Esophagus squamous epithelium (tissue), 5 donors: ENCODE results near the gene CD46. TPM values are rescaled to one million over a fixed set of nuclear protein-coding genes. Genes with fewer than 3 reads are reported as not detected.

ENCODE experiments used
- DNase-seq: peaks from one replicate; lab custom pipeline; 2025; lab: John Stamatoyannopoulos, UW
- H3K27ac ChIP-seq, 4 donors: fragments of 200-600 bp; sonication (generic); one replicate each; pipeline ENCODE4 v1.5.1; 2016 to 2019; ENCODE audit warnings: mild to moderate bottlenecking in 1 of 4
- H3K27me3 ChIP-seq, 4 donors: fragments of 200-600 bp; sonication (generic); 1 replicate in 3 of 4; 2 replicates in 1 of 4; pipeline versions ENCODE4 v1.5.1 to v1.6.0; 2017 to 2021; ENCODE audit warnings: antibody characterized with exemption in 1 of 4
- H3K36me3 ChIP-seq, 3 donors: fragments of 200-600 bp; sonication (generic); one replicate each; pipeline ENCODE4 v1.5.1; 2016 to 2019
- H3K4me1 ChIP-seq, 3 donors: fragments of 200-600 bp; sonication (generic); one replicate each; pipeline ENCODE4 v1.5.1; 2017 to 2019
- H3K4me3 ChIP-seq, 4 donors: fragments of 200-600 bp; sonication (generic); 1 replicate in 3 of 4; 2 replicates in 1 of 4; pipeline ENCODE4 v1.5.1; 2016 to 2019; ENCODE audit warnings: mild to moderate bottlenecking in 2 of 4, moderate library complexity in 1 of 4
- H3K9me3 ChIP-seq, 3 donors: fragments of 200-600 bp; sonication (generic); one replicate each; pipeline ENCODE4 v1.5.1; 2016 to 2019
- CTCF ChIP-seq, 6 experiments: fragments of 450-650 bp in 4 of 6; fragments of 200-600 bp in 2 of 6; sonication (generic) in 2 of 6; IDR thresholded peaks; one replicate each; pipeline ENCODE4 v1.5.1; 2016 to 2019; ENCODE audit warnings: antibody characterized with exemption in 6 of 6, mild to moderate bottlenecking in 4 of 6, moderate library complexity in 4 of 6
- POLR2A ChIP-seq, 4 donors: fragments of 450-650 bp; IDR thresholded peaks; one replicate each; pipeline ENCODE4 v1.6.1; 2017; ENCODE audit warnings: antibody characterized with exemption in 4 of 4, mild to moderate bottlenecking in 4 of 4, moderate library complexity in 3 of 4
- WGBS, 2 donors: methylation state at CpG; one replicate each; pipeline ENCODE4 v1.1.5; 2018; 5-methylcytosine and 5-hydroxymethylcytosine counted together
- intact Hi-C: fragments of 100-400 bp; cut with DNase I; formaldehyde crosslinking; loops from one replicate; pipeline ENCODE4 v1.15.0; 2022
- total RNA-seq, 4 donors: library from RNA; depleted of rRNA; stranded (reverse); fragments of >200 nt; gene quantifications; one replicate each; pipeline ENCODE4 v1.1.0, GENCODE V29; 2016
- donor health status: DM: yes; HTN: yes; CAD: no.

Gene CD46
- total RNA-seq, 4 donors from 2014 or later: 131 to 191 (median 157) TPM

GRCh38 chr1:207825409-207825695 is 73.5 kb downstream of the CD46 start:
- peak overlapping the region in 3 of 4 donors; percentile 25 to 75 (median 33) for H3K4me3 ChIP-seq
- no peaks in the 10 kb centered on the region for H3K9me3 ChIP-seq
- TF ChIP-seq POLR2A (IDR thresholded peaks at IDR 0.05): no peak
- no peak for TF ChIP-seq CTCF (IDR thresholded peaks at IDR 0.05)
- DNase-seq: no peak
- 36 to 66% methylated on average over 1 to 2 of the region's 2 CpGs for WGBS, 2 donors
- peaks cover 35 to 95% (median 63%) of the 10 kb centered on the region in 3 donors for H3K4me1 ChIP-seq
- peak overlapping the region; percentile 90 to 98 (median 96) for H3K27ac ChIP-seq
- no peaks in the 10 kb centered on the region for H3K27me3 ChIP-seq
- peaks cover 0 to 16% (median 0%) of the 10 kb centered on the region in 3 donors for H3K36me3 ChIP-seq
- intact Hi-C loops: loop anchor here (5.0 to 10.0 kb wide), 2 partner anchors 42 to 139 kb away; no protein-coding TSS in a partner anchor

- 8 to 10% methylated on average over 15 to 18 of the region's 18 CpGs for WGBS, 2 donors
- Histone ChIP-seq H3K9me3 (no peaks in the 10 kb centered on the region), H3K4me1 (peaks cover 38 to 95% (median 69%) of the 10 kb centered on the region in 3 donors), H3K4me3 (peak overlapping the region; percentile 8 to 75 (median 29)), H3K27ac (peak overlapping the region; percentile 90 to 98 (median 96)), H3K27me3 (no peaks in the 10 kb centered on the region), H3K36me3 (peaks cover 0 to 10% (median 0%) of the 10 kb centered on the region in 3 donors)
- TF ChIP-seq POLR2A (IDR thresholded peaks at IDR 0.05): peak in 1 of 4 donors; percentile 55
- TF ChIP-seq CTCF (IDR thresholded peaks at IDR 0.05): no peak
- DNase-seq: peak; percentile 72
- intact Hi-C loops: loop anchor here (5.0 to 10.0 kb wide), 2 partner anchors 41 to 139 kb away; no protein-coding TSS in a partner anchor
Measured at GRCh38 chr1:207825719-207826556, 74.1 kb downstream of the CD46 start.

DNA sequence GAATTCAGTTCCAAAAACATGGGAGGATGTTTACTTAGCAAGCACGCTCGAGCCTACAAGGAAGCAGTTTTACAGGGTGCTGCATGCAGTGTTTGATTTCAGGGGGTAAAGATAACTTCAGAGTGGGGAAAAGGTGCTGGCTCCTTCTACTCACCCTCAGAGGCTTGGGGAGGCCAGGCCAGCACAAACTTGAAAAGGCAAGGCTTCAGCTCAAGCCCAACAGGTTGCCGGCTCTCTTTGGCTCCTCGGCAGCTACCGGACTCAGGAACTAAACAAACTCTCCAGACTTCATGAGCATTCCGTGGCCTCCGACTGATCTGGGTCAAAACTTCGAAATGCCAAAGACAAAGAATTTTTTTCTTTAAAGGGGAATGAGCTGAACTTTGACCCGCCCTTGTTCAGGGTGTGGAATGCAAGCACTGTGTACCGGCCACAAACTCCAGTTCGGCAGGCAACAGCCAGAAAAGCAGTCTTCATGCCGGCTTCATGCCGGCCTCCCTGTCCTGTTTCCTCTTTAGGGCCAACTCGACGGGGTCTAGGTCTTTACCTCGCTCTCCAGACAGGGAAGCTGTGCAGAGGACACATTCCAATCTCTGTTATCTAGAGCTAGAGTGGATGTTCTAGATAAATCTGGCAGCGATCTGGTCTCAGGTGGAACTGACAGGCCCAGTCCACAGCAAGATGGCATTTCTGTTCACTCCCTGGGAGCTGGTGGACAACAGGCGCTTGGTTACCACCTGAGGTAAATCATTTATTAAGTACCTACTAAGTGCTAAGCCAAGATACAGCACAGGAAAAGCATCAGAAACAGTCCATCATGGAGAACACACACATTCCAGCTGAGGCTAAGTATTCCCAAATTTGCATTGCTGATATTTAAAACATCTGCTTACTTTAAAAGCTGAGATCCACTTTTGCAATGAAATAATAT is 75.0 kb downstream of the CD46 start:
- peaks cover 0 to 3% (median 0%) of the 10 kb centered on the region in 3 donors for H3K36me3 ChIP-seq
- H3K9me3 ChIP-seq: no peaks in the 10 kb centered on the region
- WGBS, 2 donors: 19 to 25% methylated on average over 17 to 18 of the region's 18 CpGs
- intact Hi-C loops: loop anchor here (5.0 to 10.0 kb wide), 2 partner anchors 40 to 138 kb away; no protein-coding TSS in a partner anchor
- peak overlapping the region; percentile 90 to 98 (median 96) for H3K27ac ChIP-seq
- H3K4me1 ChIP-seq: peaks cover 47 to 95% (median 77%) of the 10 kb centered on the region in 3 donors
- no peaks in the 10 kb centered on the region for H3K27me3 ChIP-seq
- TF ChIP-seq POLR2A (IDR thresholded peaks at IDR 0.05) (peak in 1 of 4 donors; percentile 31), CTCF (IDR thresholded peaks at IDR 0.05) (peak in 1 of 6 experiments; percentile 2)
- DNase-seq: no peak
- peak overlapping the region; percentile 8 to 75 (median 29) for H3K4me3 ChIP-seq

GRCh38 chr1:207827488-207827830 is 75.6 kb downstream of the CD46 start:
- intact Hi-C loops: loop anchor here (5.0 to 10.0 kb wide), 2 partner anchors 40 to 137 kb away; no protein-coding TSS in a partner anchor
- Histone ChIP-seq H3K27ac (peak overlapping the region; percentile 90 to 98 (median 96)), H3K9me3 (no peaks in the 10 kb centered on the region), H3K36me3 (no peaks in the 10 kb centered on the region), H3K4me1 (peaks cover 53 to 95% (median 84%) of the 10 kb centered on the region in 3 donors), H3K27me3 (no peaks in the 10 kb centered on the region), H3K4me3 (no peak overlapping the region)
- no peak for DNase-seq
- TF ChIP-seq CTCF (IDR thresholded peaks at IDR 0.05) (no peak), POLR2A (IDR thresholded peaks at IDR 0.05) (no peak)
- 74 to 92% methylated on average over 1 to 2 of the region's 2 CpGs for WGBS, 2 donors
